Caco-2 (cell line): Measurements from ENCODE around the gene CXCR5. TPM values are rescaled to one million over a fixed set of nuclear protein-coding genes. Genes with fewer than 3 reads are reported as not detected.

Experiments used
- BruUV-seq: library from RNA; stranded (reverse); fragments of 400-500 nt; replicated peaks from 2 replicates; lab custom pipeline; 2021; lab: Mats Ljungman, UMichigan
- CTCF ChIA-PET: fragments of 300-600 bp; sonication (Branson Sonifier 250); formaldehyde crosslinking; loops from one replicate; lab custom pipeline; 2022; ENCODE audit warnings: antibody characterized with exemption; lab: Charles Lee
- POLR2A ChIA-PET: fragments of 300-600 bp; sonication (Branson Sonifier 250); formaldehyde crosslinking; loops from one replicate; lab custom pipeline; 2022; ENCODE audit warnings: antibody characterized with exemption; lab: Charles Lee
- DNase-seq, 2 experiments: peaks; one replicate each; pipeline versions ENCODE4 v3.0.0 to v3.0.0-alpha.2; 2020 to 2022
- H3K27me3 ChIP-seq: replicated peaks from 2 replicates; pipeline ENCODE4 v1.6.0; 2011; ENCODE audit warnings: low read length; ENCODE audit not compliant: control insufficient read depth, insufficient read depth
- H3K36me3 ChIP-seq: 2 replicates; pipeline ENCODE4 v1.5.1; 2011; ENCODE audit warnings: low read length; ENCODE audit not compliant: control insufficient read depth, insufficient read depth
- H3K4me1 ChIP-seq: fragments of 250-450 bp; sonication (Bioruptor Pico); 2 replicates; pipeline ENCODE4 v1.5.1; 2020; ENCODE audit warnings: mild to moderate bottlenecking
- H3K4me3 ChIP-seq: 2 replicates; pipeline ENCODE4 v1.5.1; 2011; ENCODE audit warnings: low read depth, mild to moderate bottlenecking, control low read depth, low read length
- H3K9me3 ChIP-seq: fragments of 250-450 bp; sonication (Bioruptor Pico); 2 replicates; pipeline ENCODE4 v1.5.1; 2020; ENCODE audit warnings: mild to moderate bottlenecking, moderate library complexity
- H3K27ac Mint-ChIP-seq: one replicate; pipeline ENCODE4 v1.8.0; 2022; ENCODE audit warnings: mixed read lengths; ENCODE audit not compliant: unreplicated experiment
- H3K27me3 Mint-ChIP-seq: one replicate; pipeline ENCODE4 v1.8.0; 2022; ENCODE audit warnings: mixed read lengths; ENCODE audit not compliant: insufficient read depth, unreplicated experiment
- H3K36me3 Mint-ChIP-seq: one replicate; pipeline ENCODE4 v1.8.0; 2022; ENCODE audit warnings: mild to moderate bottlenecking, mixed read lengths; ENCODE audit not compliant: insufficient read depth, unreplicated experiment
- H3K4me1 Mint-ChIP-seq: one replicate; pipeline ENCODE4 v1.8.0; 2022; ENCODE audit warnings: low read depth, mixed read lengths; ENCODE audit not compliant: unreplicated experiment
- H3K4me3 Mint-ChIP-seq: one replicate; pipeline ENCODE4 v1.8.0; 2022; ENCODE audit warnings: mild to moderate bottlenecking, moderate library complexity, mixed read lengths; ENCODE audit not compliant: unreplicated experiment
- H3K9me3 Mint-ChIP-seq: one replicate; pipeline ENCODE4 v1.8.0; 2022; ENCODE audit warnings: mixed read lengths; ENCODE audit not compliant: unreplicated experiment
- intact Hi-C: fragments of 100-400 bp; cut with micrococcal nuclease; formaldehyde crosslinking; loops from one replicate; pipeline ENCODE4 v1.10.0; 2022; ENCODE audit not compliant: unreplicated experiment
- total RNA-seq: library from RNA; stranded (reverse); gene quantifications from 2 replicates; pipeline ENCODE4 v1.2.3, GENCODE V29; 2022
- TF ChIP-seq, protein P1 (sequence below), 2 experiments: fragments of 200-600 bp in 1 of 2; IDR thresholded peaks; 1 replicate in 1 of 2; 2 replicates in 1 of 2; pipeline versions ENCODE4 v1.5.1 to v1.8.0; 2011 to 2022; ENCODE audit warnings: antibody characterized with exemption in 1 of 2, control low read depth in 1 of 2, inconsistent platforms in 1 of 2, low read depth in 1 of 2, low read length in 1 of 2, mild to moderate bottlenecking in 1 of 2, moderate library complexity in 1 of 2; ENCODE audit not compliant: insufficient read depth in 1 of 2, severe bottlenecking in 1 of 2, unreplicated experiment in 1 of 2

The CXCR5 gene
- total RNA-seq, 1 experiment from 2014 or later = not detected

DNA sequence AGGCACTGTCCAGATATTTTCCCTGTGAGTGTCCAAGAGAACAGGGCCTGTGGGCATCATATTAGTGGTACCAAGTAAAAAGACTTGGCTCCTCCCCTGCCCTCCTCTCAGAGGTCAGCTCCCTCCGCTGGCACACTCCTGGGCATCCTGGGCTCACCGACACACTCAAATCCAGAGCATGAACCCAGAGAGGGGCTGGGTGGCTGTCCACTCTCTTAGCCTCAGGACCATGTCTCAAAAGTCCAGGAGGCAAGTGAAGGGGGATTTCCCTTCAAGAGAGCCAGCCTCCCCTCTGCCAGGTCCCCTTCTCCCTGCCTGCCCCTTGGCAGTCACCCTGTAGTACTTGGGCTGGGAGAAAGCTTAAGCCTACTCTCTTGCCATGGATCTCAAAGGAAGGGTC is 31.7 kb downstream of the CXCR5 start:
- Histone ChIP-seq H3K4me3 (no peak overlapping the region), H3K27me3 (no peaks in the 10 kb centered on the region), H3K4me1 (peaks cover 79% of the 10 kb centered on the region), H3K9me3 (no peaks in the 10 kb centered on the region), H3K36me3 (peaks cover 3% of the 10 kb centered on the region; the same call in 1 of the 2 replicates)
- Mint-ChIP-seq H3K9me3 (no peaks in the 10 kb centered on the region), H3K4me3 (peak overlapping the region; percentile 12), H3K36me3 (peaks cover 85% of the 10 kb centered on the region), H3K4me1 (peaks cover 61% of the 10 kb centered on the region), H3K27ac (peak overlapping the region; percentile 100), H3K27me3 (no peaks in the 10 kb centered on the region)
- TF ChIP-seq, protein P1, sequence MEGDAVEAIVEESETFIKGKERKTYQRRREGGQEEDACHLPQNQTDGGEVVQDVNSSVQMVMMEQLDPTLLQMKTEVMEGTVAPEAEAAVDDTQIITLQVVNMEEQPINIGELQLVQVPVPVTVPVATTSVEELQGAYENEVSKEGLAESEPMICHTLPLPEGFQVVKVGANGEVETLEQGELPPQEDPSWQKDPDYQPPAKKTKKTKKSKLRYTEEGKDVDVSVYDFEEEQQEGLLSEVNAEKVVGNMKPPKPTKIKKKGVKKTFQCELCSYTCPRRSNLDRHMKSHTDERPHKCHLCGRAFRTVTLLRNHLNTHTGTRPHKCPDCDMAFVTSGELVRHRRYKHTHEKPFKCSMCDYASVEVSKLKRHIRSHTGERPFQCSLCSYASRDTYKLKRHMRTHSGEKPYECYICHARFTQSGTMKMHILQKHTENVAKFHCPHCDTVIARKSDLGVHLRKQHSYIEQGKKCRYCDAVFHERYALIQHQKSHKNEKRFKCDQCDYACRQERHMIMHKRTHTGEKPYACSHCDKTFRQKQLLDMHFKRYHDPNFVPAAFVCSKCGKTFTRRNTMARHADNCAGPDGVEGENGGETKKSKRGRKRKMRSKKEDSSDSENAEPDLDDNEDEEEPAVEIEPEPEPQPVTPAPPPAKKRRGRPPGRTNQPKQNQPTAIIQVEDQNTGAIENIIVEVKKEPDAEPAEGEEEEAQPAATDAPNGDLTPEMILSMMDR (IDR thresholded peaks at IDR 0.05; ENCODE audit: insufficient read depth in 1 of 2, low read depth in 1 of 2, low read length in 1 of 2, severe bottlenecking in 1 of 2, unreplicated experiment in 1 of 2) = no peak
- CTCF ChIA-PET = interaction anchor here (1.9 kb wide), 1 partner anchor 13 kb away, joined by 17 read pairs; no protein-coding TSS in a partner anchor
- POLR2A ChIA-PET = no interaction called here
- BruUV-seq = no TSS peak
- intact Hi-C loops = no loop called here
- no peak for DNase-seq

DNA sequence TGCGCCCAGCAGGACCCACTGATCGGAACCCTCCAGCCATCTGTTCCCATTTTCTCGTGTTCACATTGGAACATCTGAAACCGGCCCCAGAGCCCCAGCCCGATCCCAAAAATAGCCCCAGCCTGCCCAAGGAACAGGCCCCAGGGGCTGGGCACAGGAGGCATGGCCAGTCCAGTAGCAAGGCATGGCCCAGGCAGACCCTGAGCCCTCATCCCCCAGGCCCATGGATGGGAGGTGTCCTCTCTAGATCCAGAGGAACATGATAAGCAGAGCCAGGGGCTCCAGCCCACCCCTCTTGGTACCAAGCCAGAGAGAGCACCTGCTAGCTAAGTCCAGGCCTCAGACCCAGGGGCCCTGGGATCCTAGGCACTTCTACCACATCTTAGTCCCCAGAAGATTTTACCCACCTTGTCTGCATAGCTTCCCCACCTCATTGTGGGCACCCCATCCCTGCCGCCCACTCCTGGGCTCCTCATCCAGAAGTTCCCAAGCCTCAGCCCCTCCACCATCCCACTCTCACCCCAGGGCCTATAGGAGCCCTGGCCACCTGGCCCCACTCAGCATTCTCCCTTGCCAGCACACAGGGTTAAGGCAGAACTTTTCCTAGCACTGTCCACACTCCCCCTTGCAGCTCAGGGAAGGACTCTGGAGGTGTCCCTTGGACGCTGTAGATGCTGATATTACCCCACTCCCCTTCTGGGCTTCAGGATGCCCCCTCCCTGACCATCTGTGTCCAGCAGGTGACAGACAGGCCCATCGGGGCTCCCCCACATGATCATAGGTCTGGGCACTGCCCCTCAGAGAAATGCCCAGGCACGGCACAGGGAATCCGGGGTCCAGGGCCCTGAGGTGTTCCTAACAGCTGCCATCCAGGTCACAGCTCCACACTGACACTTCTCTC is 32.5 kb downstream of the CXCR5 start:
- no peak overlapping the region; the same call in 1 of the 2 replicates for H3K4me3 ChIP-seq
- ChIA-PET CTCF (interaction anchor here (0.7 to 1.9 kb wide), 5 partner anchors 10 to 125 kb away, joined by 3 to 17 read pairs (median 5); partner anchors contain the start of genes BCL9L and DDX6), POLR2A (interaction anchor here (1.5 to 1.7 kb wide), 2 partner anchors 10 to 12 kb away, joined by 9 to 23 read pairs; partner anchors contain the start of gene BCL9L)
- Mint-ChIP-seq H3K9me3 (no peaks in the 10 kb centered on the region), H3K36me3 (peaks cover 84% of the 10 kb centered on the region), H3K27me3 (no peaks in the 10 kb centered on the region), H3K27ac (peak overlapping the region; percentile 100), H3K4me1 (peaks cover 69% of the 10 kb centered on the region), H3K4me3 (peak overlapping the region; percentile 78)
- no TSS peak for BruUV-seq
- H3K27me3 ChIP-seq = no peaks in the 10 kb centered on the region
- H3K36me3 ChIP-seq = peaks cover 3% of the 10 kb centered on the region; the same call in 1 of the 2 replicates
- no peak for DNase-seq
- intact Hi-C loops = no loop called here
- TF ChIP-seq, protein P1 (IDR thresholded peaks at IDR 0.05; ENCODE audit: insufficient read depth in 1 of 2, low read depth in 1 of 2, low read length in 1 of 2, severe bottlenecking in 1 of 2, unreplicated experiment in 1 of 2) = no peak
- no peaks in the 10 kb centered on the region for H3K9me3 ChIP-seq
- H3K4me1 ChIP-seq = peaks cover 83% of the 10 kb centered on the region

DNA sequence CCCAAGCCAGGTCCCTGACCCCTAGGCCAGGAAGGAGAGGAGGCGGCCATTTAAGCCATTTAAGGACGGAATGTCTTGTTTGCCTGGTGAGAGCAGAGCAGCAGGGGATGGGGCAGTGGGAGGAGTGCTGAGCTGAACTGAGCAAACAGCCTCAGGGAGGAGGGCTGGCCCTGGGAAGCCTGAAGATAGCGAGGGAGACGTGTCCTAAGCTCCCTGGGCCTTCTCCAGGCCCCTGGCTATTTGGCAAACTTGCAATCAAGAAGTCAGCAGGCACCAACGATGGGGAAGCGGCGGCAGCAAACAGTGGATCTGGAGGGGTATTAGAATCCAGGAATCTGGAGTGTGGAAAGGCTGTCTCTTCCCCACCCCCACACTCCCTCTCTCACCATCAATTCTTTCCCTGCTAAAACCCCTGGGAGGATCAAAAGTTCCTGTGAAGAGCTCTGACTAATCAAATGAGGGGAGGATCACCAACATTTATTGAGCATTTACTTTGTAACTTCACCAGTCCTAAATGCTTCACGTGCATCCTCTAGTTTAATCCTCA is 33.2 kb downstream of the CXCR5 start:
- TF ChIP-seq, protein P1 (IDR thresholded peaks at IDR 0.05; ENCODE audit: insufficient read depth in 1 of 2, low read depth in 1 of 2, low read length in 1 of 2, severe bottlenecking in 1 of 2, unreplicated experiment in 1 of 2) = no peak
- ChIA-PET CTCF (interaction anchor here (0.7 to 1.9 kb wide), 5 partner anchors 9 to 126 kb away, joined by 3 to 17 read pairs (median 5); partner anchors contain the start of genes BCL9L and DDX6), POLR2A (interaction anchor here (0.5 to 1.7 kb wide), 6 partner anchors 9 to 101 kb away, joined by 3 to 23 read pairs (median 4); partner anchors contain the start of genes BCL9L, CENATAC, RPS25 and TRAPPC4)
- Mint-ChIP-seq H3K4me1 (peaks cover 74% of the 10 kb centered on the region), H3K36me3 (peaks cover 81% of the 10 kb centered on the region), H3K4me3 (peak overlapping the region; percentile 78), H3K27ac (peak overlapping the region; percentile 100), H3K9me3 (no peaks in the 10 kb centered on the region), H3K27me3 (no peaks in the 10 kb centered on the region)
- Histone ChIP-seq H3K36me3 (peaks cover 3% of the 10 kb centered on the region; the same call in 1 of the 2 replicates), H3K9me3 (no peaks in the 10 kb centered on the region), H3K27me3 (no peaks in the 10 kb centered on the region), H3K4me3 (no peak overlapping the region; the same call in 1 of the 2 replicates), H3K4me1 (peaks cover 86% of the 10 kb centered on the region)
- peak; percentile 98 to 99 for DNase-seq
- BruUV-seq = no TSS peak
- intact Hi-C loops = no loop called here
